HG02981 (cell line): ENCODE results near the gene MAGEA12.
"Not testable (repeated sequence)": the region's sequence is repeated elsewhere in the genome, so short reads cannot be mapped to it uniquely, and the experiment has no call there.

Source experiments
- ATAC-seq: cut with Tn5 transposase; IDR thresholded peaks from one replicate; pipeline ENCODE4 v1.9.1; 2021; ENCODE audit warnings: mild to moderate bottlenecking, moderate library complexity; ENCODE audit not compliant: unreplicated experiment

Gene MAGEA12

DNA sequence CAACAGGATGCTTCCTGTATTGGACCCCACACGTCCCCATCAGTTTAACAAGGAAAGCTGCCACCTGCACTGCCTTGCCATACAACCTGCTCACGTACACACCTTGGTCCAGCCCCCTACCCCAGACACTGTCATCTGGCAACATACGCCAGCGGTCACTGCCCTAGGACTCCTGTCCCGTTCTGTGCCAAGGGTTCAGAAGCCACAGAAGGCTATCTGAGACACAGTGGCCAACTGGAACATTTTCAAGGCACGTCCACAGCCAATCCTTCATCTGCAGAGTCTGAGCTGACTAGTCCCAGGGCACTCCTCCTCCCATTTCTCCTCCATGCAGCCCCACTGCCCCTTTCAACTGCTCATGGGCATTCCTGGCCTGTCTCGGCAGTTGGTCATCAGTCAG lies 28.0 kb downstream of the MAGEA12 start:
- not testable (repeated sequence) for ATAC-seq

DNA sequence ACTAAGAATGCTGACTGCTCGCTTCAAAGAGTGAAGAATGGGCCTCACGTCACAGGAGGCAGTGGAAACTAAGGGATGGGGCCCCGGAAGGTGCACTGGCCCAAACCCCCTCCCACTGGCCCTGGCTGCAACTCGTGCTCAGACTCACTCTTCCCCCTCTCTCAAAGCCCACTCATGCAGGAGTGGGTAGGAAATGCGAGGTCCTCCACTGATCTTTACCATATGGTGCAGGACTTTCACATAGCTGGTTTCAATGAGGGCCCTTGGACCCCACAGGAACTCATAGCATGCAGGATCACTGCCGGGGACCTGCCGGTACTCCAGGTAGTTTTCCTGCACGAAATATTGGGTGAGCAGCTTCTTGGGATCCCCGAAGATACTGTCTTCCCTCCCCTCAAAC lies 33.0 kb downstream of the MAGEA12 start:
- ATAC-seq, result not testable (repeated sequence)

DNA sequence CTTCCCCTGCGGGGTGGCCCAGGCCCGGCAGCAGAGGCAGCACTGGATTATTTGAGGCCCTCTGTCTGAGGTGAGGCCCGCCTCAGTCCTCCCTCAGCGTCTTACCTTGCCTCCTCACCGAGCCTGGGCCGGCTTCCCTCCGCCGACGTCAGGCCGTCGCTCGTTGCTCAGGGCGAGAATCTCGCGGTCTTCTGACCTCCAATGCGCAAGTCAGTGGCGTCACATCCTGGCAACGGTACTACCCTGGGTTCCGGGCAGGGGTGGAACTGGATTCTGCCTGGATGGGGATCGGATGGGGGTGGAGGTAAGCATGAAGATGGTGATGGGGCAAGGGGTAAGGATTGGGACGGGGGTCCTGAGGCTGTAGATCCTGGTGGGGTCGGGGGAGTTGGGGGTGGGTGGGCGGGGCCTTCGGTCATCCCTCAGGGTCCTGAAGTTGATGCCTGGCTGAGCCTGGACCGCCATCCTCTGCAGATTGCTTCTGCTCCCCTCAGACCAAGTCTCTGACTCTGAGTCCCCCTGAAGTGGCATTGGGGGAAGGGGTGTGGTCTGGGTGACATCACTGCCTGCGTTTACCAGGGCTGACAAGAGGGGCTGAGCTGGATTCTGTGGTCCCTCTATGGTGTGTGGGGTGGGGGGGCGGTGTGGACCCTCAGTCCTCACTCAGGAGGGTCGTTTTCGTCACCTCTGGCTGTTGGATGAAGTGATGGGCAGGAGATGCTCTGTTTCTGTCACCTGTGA lies 36.2 kb downstream of the MAGEA12 start, which contains the start of gene MAGEA6:
TSS of gene MAGEA6 (minus strand) at position 141 of the 741 bp plus-strand sequence. CDS start 2,039 bp downstream, outside the sequence.
- not testable (repeated sequence) for ATAC-seq

DNA sequence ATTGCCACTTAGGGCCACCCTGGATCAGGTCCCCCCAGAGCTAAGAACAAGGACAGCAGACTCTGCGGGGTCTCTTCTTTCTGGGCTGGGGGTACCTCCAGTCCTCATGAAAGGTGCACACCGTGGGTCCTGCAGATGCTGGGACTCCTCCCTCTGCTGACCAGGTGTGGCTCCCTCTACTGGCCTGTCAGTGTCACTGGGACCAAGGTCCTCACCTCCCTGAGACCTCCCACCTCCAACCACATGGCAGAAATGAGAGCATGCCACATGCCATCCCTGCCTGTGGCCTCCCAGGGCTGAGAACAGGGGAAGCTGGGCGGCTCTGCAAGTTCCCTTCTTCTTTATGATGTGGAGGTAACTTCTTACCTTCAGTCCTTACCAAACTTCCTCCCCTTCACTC lies 53.5 kb downstream of the MAGEA12 start:
- not testable (repeated sequence) for ATAC-seq
